GM21786 (cell line): ENCODE results near the gene TRABD2B.

Experiments used
- ATAC-seq: cut with Tn5 transposase; IDR thresholded peaks from one replicate; pipeline ENCODE4 v1.9.1; 2021; ENCODE audit not compliant: unreplicated experiment

The TRABD2B gene

GRCh38 chr1:47993881-47994625 is 3.1 kb downstream of the TRABD2B start:
- ATAC-seq, result no peak

- ATAC-seq, result no peak
These were observed 3.8 kb downstream of the TRABD2B start for GRCh38 chr1:47993416-47993740.

GRCh38 chr1:47992720-47993415 is 4.3 kb downstream of the TRABD2B start:
- no peak for ATAC-seq

DNA sequence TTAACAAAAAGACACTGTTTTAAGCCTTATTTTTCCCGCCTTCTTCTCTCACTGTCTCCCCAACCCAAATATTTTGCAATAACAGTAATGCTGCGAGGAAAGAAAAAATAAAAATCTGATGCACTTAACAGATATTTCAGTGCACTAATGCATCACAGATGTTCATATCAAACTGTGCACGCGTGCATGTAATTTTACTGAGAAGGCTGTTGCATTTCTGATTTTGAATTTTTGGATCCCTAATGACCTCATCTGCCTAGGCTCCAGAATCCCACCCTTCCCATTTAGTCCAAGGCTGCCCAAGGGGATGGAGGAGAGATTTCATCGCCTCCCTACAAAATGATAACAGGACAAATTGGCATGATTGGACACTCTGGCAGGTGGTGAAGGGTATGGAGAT is 5.5 kb downstream of the TRABD2B start:
- no peak for ATAC-seq

GRCh38 chr1:47991187-47991586 is 6.0 kb downstream of the TRABD2B start:
- no peak for ATAC-seq

DNA sequence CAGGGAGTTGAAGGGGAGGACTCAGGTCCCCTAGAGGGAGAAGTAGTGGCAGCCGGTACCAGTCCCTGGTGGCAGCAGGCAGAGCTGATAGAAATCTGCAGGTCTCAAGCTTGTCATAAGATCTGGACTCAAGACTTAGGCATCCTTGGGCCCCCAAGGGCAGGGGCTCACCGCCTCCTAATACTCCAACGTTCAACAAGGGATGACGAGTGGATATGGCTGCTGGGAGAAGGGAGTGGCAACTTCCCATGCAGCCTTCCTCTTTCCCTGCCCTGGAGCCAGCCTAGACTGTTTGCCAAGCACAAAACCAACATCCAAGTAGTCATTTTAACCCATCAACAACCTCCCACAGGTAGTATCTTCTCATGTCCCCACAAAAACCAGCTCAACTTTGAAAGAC is 6.9 kb downstream of the TRABD2B start:
- no peak for ATAC-seq

DNA sequence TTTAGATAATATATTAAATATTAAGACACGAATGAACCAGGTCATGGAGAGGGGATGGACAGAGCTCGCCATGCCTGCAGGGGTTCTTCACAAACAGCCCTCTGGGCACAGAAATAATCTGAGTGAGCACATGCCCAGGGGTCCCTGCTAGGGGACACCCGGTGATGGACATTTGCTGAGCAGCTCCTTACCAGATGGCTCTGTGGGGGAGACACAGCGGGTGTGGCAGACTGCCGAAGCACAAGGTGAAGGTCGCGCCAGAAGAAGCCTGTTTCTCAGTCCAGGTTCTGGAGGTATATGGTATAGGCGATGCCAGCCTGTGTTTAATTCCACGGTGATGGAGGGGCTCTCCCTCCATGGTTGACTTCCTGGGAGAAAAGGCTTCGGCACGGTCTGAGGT is 9.6 kb downstream of the TRABD2B start:
- ATAC-seq, result no peak

DNA sequence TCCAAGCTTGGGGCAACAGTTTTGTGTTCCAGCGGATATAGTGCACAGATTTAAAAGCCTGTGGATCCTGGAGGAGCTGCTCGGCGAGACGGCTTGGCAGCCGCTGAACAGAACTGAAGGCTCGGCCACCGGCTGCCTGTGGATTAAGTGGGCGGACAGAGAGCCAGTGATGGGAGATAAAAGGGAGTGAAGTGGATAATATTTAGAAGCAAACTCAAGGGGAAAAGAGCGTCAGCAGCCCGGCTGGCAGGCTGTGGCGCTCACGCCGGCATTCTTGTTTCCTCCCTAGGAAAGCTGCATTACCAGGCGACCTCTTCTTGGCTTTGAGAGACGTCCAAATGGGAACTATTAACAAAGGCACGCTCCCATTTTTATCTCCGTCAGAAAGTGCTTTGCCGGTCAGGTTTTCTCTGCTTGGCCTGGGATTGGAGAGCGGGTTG is 10.4 kb downstream of the TRABD2B start:
- ATAC-seq, result no peak

GRCh38 chr1:47985018-47985417 is 12.2 kb downstream of the TRABD2B start:
- no peak for ATAC-seq

GRCh38 chr1:47984175-47984789 is 12.9 kb downstream of the TRABD2B start:
- no peak for ATAC-seq

DNA sequence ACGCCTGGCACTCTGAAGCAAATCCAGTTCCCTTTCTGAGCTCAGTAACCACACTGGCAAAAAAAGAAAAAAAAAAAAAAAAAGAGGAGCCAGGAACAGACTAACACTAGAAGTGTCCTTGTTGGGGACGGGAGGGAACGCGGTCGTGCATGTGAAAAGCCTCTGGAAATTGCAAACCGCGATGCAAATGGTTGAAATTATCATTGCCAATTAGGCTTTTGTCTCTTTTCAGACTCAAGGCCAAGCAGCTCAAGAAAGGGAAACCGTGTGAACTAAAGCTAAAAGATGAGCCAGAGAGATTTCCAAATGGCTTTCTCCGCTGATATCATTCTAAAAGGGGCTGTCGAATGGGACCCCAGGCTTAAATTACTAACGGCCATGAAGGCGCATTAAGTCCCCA is 13.5 kb downstream of the TRABD2B start:
- no peak for ATAC-seq

GRCh38 chr1:47981667-47982350 is 15.4 kb downstream of the TRABD2B start:
- no peak for ATAC-seq

DNA sequence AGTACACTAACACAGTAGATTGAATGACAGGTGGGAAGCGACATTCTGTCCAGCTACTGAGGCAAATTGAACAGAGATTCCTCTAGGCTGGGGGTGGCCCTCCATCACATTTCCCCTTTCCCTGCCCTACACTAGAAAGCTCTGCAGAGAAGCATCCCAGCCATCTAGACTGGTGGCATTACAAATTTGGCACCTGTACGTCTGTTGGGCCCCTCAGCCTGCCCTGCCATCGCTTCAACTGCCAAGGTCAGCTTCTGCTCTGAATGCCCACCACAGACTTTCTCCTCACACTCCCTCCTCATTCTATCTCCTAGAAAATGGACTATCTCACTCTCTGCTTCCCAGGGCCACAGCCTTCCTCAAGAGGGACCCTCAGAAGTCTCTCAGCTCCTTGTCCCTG is 16.7 kb downstream of the TRABD2B start:
- ATAC-seq, result no peak

DNA sequence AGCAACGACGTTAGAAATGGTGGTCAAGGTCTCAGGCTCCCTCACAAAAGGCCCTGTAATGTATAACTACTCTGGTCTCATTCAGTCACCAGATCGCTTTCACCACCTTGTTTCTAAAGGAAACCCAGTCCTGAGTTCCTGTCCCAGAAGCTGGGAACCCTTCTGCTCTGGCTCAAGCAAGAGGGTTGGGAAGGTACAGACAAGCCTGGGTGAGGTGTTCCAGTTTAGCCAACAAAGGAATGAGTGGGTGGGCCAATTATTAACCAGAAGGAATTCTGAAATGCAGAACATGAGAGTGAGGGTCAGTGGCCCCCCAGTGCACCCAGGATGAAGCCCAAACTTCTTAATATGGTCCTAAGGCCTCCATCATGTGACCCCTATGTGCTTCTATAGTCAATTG is 17.5 kb downstream of the TRABD2B start:
- ATAC-seq, result no peak

GRCh38 chr1:47978486-47978885 is 18.7 kb downstream of the TRABD2B start:
- no peak for ATAC-seq

DNA sequence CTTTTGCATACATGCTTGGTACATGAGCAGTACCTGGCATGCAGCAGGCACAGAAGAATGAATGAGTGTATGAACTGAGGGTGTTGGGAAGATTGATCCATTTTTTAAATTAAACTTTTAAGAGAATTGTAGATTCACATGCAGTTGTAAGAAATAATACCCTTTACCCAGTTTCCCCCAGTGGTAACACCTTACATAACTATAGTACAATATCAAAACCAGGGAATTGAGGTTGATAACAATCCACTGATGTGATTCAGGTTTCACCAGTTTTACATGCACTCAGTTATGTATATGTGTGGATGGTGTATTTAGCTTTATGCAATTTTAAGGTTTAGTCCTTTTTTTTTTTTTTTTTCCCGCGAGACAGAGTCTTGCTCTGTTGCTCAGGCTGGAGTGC is 20.5 kb downstream of the TRABD2B start:
- no peak for ATAC-seq

- no peak for ATAC-seq
These were observed 20.9 kb downstream of the TRABD2B start for GRCh38 chr1:47976267-47976666.

DNA sequence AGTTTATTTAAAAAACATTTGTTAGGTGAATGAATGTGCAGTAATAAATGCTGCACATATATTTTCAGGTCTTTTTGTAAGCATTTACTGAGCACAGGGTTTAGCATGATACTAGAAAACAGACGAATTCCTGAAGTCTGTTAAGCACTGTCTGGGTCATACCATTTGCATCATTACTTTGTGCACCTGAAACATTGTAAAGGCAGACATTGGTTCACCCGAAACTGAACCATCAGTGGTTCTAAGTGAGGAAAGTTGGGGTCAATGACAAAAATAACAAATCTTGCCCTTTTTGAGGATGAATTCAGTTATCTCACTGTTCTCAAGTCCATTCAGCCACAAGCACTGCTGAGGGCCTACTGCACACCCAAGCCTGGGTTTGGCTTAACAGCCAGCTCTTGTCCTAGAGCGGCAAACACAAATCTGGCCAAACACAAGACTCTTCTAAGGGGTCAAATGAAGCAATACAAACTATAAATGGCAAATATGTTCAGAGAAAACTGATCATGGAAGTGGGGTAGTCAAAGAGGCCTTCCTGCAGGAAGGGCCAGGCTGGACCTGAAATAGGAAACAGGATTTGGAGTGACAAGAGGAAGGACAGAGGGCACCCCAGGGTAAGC is 21.8 kb downstream of the TRABD2B start:
- ATAC-seq, result no peak

- ATAC-seq, result no peak
These were observed 24.2 kb downstream of the TRABD2B start for GRCh38 chr1:47972864-47973432.

DNA sequence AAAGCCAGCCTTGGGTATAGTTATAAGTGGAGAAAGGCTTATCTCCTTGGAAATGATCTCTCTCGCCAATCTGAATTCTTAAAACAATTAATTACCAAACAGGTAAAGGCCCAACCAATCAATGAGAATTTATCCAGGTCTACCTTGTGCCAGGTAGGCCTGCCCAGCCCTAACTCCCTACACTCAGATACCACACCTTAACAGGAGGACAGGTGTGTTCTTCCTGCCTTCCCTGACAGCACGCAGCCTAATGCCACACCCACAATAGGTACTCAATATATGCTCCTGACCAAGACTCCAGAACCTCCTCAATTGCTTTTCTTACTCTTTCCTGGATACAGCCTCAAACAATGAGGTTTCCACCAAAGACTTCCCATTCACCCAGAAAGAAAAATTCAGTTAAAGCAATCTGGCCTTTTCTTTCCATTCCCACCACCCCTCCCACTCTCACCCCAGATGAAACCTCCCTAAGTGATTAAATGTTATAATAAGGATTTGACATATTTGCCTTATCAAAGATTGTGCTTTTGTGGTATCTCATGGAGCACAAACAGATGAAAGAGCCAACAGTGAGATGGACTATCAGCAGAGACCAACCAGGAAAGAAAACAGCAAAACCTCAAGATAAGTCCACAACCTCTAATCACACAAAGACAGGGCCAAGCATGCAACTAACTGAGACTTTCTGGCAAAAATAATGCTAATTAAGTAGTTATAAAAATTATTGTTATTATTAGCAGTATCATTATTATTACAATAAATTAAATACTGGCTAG is 25.6 kb downstream of the TRABD2B start:
- ATAC-seq, result no peak
